ENCODE results near the gene ZSWIM2.

DNA sequence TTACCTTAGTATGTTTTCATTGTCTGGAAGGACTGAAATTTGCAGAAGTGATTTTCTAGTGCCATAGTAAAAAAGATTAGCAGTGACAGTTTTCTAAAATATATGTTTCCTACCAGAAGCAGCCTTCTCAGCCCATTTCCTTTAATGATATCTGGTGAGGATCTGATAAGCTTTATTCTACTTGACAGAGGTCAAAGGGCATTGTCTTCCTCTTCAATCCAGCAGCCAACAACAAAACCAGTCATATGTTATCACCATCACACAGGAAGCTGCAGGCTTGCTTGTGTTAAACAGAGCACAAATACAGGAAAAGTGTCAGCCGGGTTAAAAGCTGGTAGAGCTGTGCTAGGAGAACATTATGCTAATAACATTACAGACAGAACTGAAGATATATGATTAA lies 35.6 kb upstream of the ZSWIM2 start:
- TF ChIP-seq, protein P1, sequence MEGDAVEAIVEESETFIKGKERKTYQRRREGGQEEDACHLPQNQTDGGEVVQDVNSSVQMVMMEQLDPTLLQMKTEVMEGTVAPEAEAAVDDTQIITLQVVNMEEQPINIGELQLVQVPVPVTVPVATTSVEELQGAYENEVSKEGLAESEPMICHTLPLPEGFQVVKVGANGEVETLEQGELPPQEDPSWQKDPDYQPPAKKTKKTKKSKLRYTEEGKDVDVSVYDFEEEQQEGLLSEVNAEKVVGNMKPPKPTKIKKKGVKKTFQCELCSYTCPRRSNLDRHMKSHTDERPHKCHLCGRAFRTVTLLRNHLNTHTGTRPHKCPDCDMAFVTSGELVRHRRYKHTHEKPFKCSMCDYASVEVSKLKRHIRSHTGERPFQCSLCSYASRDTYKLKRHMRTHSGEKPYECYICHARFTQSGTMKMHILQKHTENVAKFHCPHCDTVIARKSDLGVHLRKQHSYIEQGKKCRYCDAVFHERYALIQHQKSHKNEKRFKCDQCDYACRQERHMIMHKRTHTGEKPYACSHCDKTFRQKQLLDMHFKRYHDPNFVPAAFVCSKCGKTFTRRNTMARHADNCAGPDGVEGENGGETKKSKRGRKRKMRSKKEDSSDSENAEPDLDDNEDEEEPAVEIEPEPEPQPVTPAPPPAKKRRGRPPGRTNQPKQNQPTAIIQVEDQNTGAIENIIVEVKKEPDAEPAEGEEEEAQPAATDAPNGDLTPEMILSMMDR (conservative IDR thresholded peaks at IDR 0.05 in 1 of 2, IDR thresholded peaks at IDR 0.05 in 1 of 2; ENCODE audit: extremely low read depth in 1 of 2, insufficient read depth in 1 of 2, low read depth in 1 of 2, low read length in 2 of 2), result no peak
- no peak for TF ChIP-seq EZH2 (IDR thresholded peaks at IDR 0.05; ENCODE audit: borderline replicate concordance, low read length)
